T1000 (cell line): Measurements from ENCODE around the gene YIPF6.
"Not testable (repeated sequence)": the region's sequence is repeated elsewhere in the genome, so short reads cannot be mapped to it uniquely, and the experiment has no call there.

ENCODE experiments used
- DNase-seq: peaks from one replicate; lab custom pipeline; 2025; ENCODE audit warnings: mixed read lengths; lab: John Stamatoyannopoulos, UW

Gene YIPF6

GRCh38 chrX:68506649-68507048, 7.8 kb downstream of the YIPF6 start:
- no peak for DNase-seq

GRCh38 chrX:68508799-68509198, 9.9 kb downstream of the YIPF6 start:
- no peak for DNase-seq

- DNase-seq, result no peak
Measured at GRCh38 chrX:68511255-68511654, 12.4 kb downstream of the YIPF6 start.

GRCh38 chrX:68524680-68525079, 25.8 kb downstream of the YIPF6 start:
- DNase-seq, result not testable (repeated sequence)

GRCh38 chrX:68532831-68533533, 34.1 kb downstream of the YIPF6 start:
- DNase-seq, result no peak

- DNase-seq, result no peak
Measured at GRCh38 chrX:68533656-68534055, 34.8 kb downstream of the YIPF6 start.

- DNase-seq, result no peak
Measured at GRCh38 chrX:68534691-68535090, 35.8 kb downstream of the YIPF6 start.

GRCh38 chrX:68536429-68536828, 37.6 kb downstream of the YIPF6 start:
- DNase-seq, result no peak

- DNase-seq, result no peak
Measured at GRCh38 chrX:68536884-68537283, 38.0 kb downstream of the YIPF6 start.

GRCh38 chrX:68550193-68550592, 51.3 kb downstream of the YIPF6 start:
- DNase-seq, result no peak

- no peak for DNase-seq
Measured at GRCh38 chrX:68556036-68556435, 57.2 kb downstream of the YIPF6 start.

- DNase-seq, result not testable (repeated sequence)
Measured at GRCh38 chrX:68557126-68557525, 58.3 kb downstream of the YIPF6 start.

GRCh38 chrX:68559905-68560304, 61.1 kb downstream of the YIPF6 start:
- not testable (repeated sequence) for DNase-seq

- no peak for DNase-seq
Measured at GRCh38 chrX:68568136-68568535, 69.3 kb downstream of the YIPF6 start.

- DNase-seq, result no peak
Measured at GRCh38 chrX:68570598-68570997, 71.7 kb downstream of the YIPF6 start.

GRCh38 chrX:68571292-68571609, 72.4 kb downstream of the YIPF6 start:
- no peak for DNase-seq

- no peak for DNase-seq
Measured at GRCh38 chrX:68571610-68572311, 72.9 kb downstream of the YIPF6 start.

- DNase-seq, result no peak
Measured at GRCh38 chrX:68574240-68574639, 75.4 kb downstream of the YIPF6 start.

- DNase-seq, result no peak
Measured at GRCh38 chrX:68579810-68580209, 81.0 kb downstream of the YIPF6 start.

- no peak for DNase-seq
Measured at GRCh38 chrX:68584221-68584620, 85.4 kb downstream of the YIPF6 start.
